ENCODE data around the gene APOBEC4. TPM values are rescaled to one million over a fixed set of nuclear protein-coding genes. Genes with fewer than 3 reads are reported as not detected.

The APOBEC4 gene, protein sequence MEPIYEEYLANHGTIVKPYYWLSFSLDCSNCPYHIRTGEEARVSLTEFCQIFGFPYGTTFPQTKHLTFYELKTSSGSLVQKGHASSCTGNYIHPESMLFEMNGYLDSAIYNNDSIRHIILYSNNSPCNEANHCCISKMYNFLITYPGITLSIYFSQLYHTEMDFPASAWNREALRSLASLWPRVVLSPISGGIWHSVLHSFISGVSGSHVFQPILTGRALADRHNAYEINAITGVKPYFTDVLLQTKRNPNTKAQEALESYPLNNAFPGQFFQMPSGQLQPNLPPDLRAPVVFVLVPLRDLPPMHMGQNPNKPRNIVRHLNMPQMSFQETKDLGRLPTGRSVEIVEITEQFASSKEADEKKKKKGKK
- under 1 TPM in 3 of 4 donors, not detected in 1; 0.01 to 0.22 (median 0.13) TPM for polyA plus RNA-seq
- long read RNA-seq, donor 1 = 0 reads
- long read RNA-seq, donor 2 = 0 reads
- long read RNA-seq, donor 3 = 0 reads
- long read RNA-seq, donor 4 = 0 reads
- long read RNA-seq, donor 5 = 0 reads
- long read RNA-seq, donor 6 = 0 reads
- long read RNA-seq, donor 7 = 0 reads
- long read RNA-seq, donor 8 = 0 reads
- long read RNA-seq, donor 9 = 0 reads
- long read RNA-seq, donor 10 = 0 reads

DNA sequence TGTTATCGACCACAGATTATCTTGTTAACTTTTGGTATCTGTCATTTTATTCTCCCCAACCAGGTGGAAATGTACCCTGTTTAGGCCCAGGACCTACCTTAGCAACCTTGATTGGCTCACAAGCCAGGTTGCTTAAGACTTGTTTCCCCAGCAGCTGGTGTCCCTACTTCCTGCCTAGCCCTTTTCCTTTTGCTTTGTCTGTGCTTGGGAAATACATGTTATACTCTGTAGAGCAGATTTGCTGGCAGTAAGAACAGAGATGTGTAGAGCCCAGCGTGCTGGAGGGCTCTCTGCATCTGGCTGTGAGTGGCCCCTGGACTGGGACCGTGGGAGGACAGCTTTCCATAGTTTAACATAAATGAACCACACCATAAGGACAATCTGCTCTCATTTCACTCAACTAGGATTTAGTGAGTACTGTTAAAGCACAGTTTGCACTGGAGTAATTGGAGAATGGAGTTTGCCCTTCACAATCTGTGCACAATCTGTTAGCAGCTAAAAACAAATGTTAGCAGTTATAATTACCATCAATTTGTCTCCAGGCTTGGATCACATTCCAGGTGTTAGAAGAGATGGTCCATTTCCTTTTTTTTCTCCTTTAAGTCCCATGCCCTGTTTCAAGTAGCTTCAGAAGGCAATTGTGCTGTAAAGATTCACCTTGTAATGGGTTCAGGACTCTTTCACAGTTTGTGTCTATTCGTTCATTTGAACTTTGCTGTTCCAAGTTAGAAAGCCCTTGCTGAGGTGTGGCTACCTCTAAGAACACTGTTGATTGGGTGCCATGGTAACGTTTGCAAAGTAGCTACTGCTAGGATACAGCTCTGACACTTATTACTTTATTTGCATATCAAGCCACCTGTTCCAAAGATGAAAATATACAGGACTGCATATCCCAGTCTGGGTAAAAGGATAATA, at the start of gene APOBEC4:
TSS of gene APOBEC4 (minus strand) at position 770 of the 915 bp plus-strand sequence. CDS start 4,535 bp downstream, outside the sequence.
- H3K9me3 ChIP-seq (ENCODE audit: control insufficient read depth in 2 of 2, insufficient read depth in 1 of 2, low read depth in 1 of 2, low read length in 1 of 2) = no peaks in the 10 kb centered on the region
- H3K27ac ChIP-seq (ENCODE audit: low read depth in 1 of 3, low read length in 2 of 3) = peak within 1 kb of the TSS; percentile 56 to 93 (median 78)
- H3K4me1 ChIP-seq (ENCODE audit: control insufficient read depth in 3 of 3, insufficient read depth in 2 of 3, low read depth in 1 of 3, low read length in 2 of 3) = peaks cover 3 to 34% (median 12%) of the 10 kb centered on the region in 3 donors
- 13 to 49% (median 25%) methylated on average over 5 of the region's 5 CpGs for WGBS, 3 donors
- DNase-seq (peak; percentile 90 to 97), FAIRE-seq (no peak)
- H3K36me3 ChIP-seq (ENCODE audit: control insufficient read depth in 3 of 3, insufficient read depth in 2 of 3, low read depth in 1 of 3, low read length in 3 of 3) = no peaks in the 10 kb centered on the region
- H3K27me3 ChIP-seq (ENCODE audit: control insufficient read depth in 3 of 3, insufficient read depth in 3 of 3, low read length in 3 of 3) = no peaks in the 10 kb centered on the region
- H3K4me3 ChIP-seq (ENCODE audit: low read depth in 1 of 3, low read length in 3 of 3) = peak within 1 kb of the TSS in 1 of 3 donors; percentile 19

GRCh38 chr1:183702813-183703198, 49.7 kb upstream of the APOBEC4 start:
- Histone ChIP-seq H3K36me3 (ENCODE audit: control insufficient read depth in 3 of 3, insufficient read depth in 2 of 3, low read depth in 1 of 3, low read length in 3 of 3) (peaks cover 0 to under 1% (median 0%) of the 10 kb centered on the region in 3 donors), H3K4me3 (ENCODE audit: low read depth in 1 of 3, low read length in 3 of 3) (no peak overlapping the region), H3K9me3 (ENCODE audit: control insufficient read depth in 2 of 2, insufficient read depth in 1 of 2, low read depth in 1 of 2, low read length in 1 of 2) (no peaks in the 10 kb centered on the region), H3K27me3 (ENCODE audit: control insufficient read depth in 3 of 3, insufficient read depth in 3 of 3, low read length in 3 of 3) (no peaks in the 10 kb centered on the region), H3K4me1 (ENCODE audit: control insufficient read depth in 3 of 3, insufficient read depth in 2 of 3, low read depth in 1 of 3, low read length in 2 of 3) (peaks cover 0 to 4% (median 0%) of the 10 kb centered on the region in 3 donors), H3K27ac (ENCODE audit: low read depth in 1 of 3, low read length in 2 of 3) (no peak overlapping the region)
- 96 to 99% (median 97%) methylated on average over 9 of the region's 9 CpGs for WGBS, 3 donors
- FAIRE-seq (no peak), DNase-seq (no peak)

DNA sequence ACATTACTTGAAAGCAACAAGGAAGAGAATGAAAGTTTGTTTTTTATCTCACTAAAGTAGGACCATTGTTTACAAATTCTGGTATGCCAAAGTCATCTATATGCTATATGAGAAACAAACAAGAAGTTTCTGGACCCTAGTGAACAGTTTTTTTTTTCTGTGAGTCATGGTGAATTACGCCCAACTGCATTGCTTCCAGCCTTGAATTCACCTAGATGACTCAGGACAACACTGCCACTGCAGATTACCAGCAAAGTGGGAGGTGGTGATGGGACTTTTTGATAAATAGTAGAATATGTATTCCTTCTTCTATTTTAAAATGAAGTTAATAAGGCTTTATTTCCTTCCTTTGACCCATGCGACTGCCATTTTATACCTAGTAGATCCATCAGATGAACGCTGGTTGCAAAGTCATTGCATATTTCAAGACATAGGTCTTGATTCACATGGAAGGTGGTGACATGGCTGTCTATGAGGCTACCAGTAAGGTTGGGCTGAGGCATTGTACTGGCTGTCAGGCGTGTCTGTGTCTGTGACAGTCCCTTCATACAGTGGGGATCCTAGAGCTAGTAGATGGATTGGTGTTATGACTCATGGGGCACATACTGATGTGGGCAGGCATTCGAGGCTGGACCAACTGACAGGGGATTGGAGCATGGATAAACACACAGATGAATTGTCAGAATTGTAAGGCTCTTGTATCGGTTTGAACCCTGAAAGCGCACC, 49.1 kb upstream of the APOBEC4 start:
- H3K4me1 ChIP-seq (ENCODE audit: control insufficient read depth in 3 of 3, insufficient read depth in 2 of 3, low read depth in 1 of 3, low read length in 2 of 3) = peaks cover 0 to 4% (median 0%) of the 10 kb centered on the region in 3 donors
- FAIRE-seq = no peak

GRCh38 chr1:183699616-183700160, 46.6 kb upstream of the APOBEC4 start:
- no peak overlapping the region for H3K4me3 ChIP-seq (ENCODE audit: low read depth in 1 of 3, low read length in 3 of 3)
- no peaks in the 10 kb centered on the region for H3K27me3 ChIP-seq (ENCODE audit: control insufficient read depth in 3 of 3, insufficient read depth in 3 of 3, low read length in 3 of 3)
- WGBS, 3 donors = 50 to 62% (median 56%) methylated on average over 4 of the region's 4 CpGs
- H3K36me3 ChIP-seq (ENCODE audit: control insufficient read depth in 3 of 3, insufficient read depth in 2 of 3, low read depth in 1 of 3, low read length in 3 of 3) = peaks cover 0 to 2% (median 0%) of the 10 kb centered on the region in 3 donors
- H3K27ac ChIP-seq (ENCODE audit: low read depth in 1 of 3, low read length in 2 of 3) = peak overlapping the region in 1 of 3 donors; percentile 16
- peaks cover 0 to 7% (median 0%) of the 10 kb centered on the region in 3 donors for H3K4me1 ChIP-seq (ENCODE audit: control insufficient read depth in 3 of 3, insufficient read depth in 2 of 3, low read depth in 1 of 3, low read length in 2 of 3)
- no peaks in the 10 kb centered on the region for H3K9me3 ChIP-seq (ENCODE audit: control insufficient read depth in 2 of 2, insufficient read depth in 1 of 2, low read depth in 1 of 2, low read length in 1 of 2)
- DNase-seq = peak in 1 of 2 donors; percentile 54
- FAIRE-seq = no peak

More for the DNA sequence above, 49.1 kb upstream of the APOBEC4 start:
- Histone ChIP-seq H3K4me3 (ENCODE audit: low read depth in 1 of 3, low read length in 3 of 3) (no peak overlapping the region), H3K27ac (ENCODE audit: low read depth in 1 of 3, low read length in 2 of 3) (no peak overlapping the region), H3K9me3 (ENCODE audit: control insufficient read depth in 2 of 2, insufficient read depth in 1 of 2, low read depth in 1 of 2, low read length in 1 of 2) (no peaks in the 10 kb centered on the region), H3K36me3 (ENCODE audit: control insufficient read depth in 3 of 3, insufficient read depth in 2 of 3, low read depth in 1 of 3, low read length in 3 of 3) (peaks cover 0 to 2% (median 0%) of the 10 kb centered on the region in 3 donors), H3K27me3 (ENCODE audit: control insufficient read depth in 3 of 3, insufficient read depth in 3 of 3, low read length in 3 of 3) (no peaks in the 10 kb centered on the region)
- DNase-seq = no peak
- 82 to 90% (median 90%) methylated on average over 7 of the region's 7 CpGs for WGBS, 3 donors

DNA sequence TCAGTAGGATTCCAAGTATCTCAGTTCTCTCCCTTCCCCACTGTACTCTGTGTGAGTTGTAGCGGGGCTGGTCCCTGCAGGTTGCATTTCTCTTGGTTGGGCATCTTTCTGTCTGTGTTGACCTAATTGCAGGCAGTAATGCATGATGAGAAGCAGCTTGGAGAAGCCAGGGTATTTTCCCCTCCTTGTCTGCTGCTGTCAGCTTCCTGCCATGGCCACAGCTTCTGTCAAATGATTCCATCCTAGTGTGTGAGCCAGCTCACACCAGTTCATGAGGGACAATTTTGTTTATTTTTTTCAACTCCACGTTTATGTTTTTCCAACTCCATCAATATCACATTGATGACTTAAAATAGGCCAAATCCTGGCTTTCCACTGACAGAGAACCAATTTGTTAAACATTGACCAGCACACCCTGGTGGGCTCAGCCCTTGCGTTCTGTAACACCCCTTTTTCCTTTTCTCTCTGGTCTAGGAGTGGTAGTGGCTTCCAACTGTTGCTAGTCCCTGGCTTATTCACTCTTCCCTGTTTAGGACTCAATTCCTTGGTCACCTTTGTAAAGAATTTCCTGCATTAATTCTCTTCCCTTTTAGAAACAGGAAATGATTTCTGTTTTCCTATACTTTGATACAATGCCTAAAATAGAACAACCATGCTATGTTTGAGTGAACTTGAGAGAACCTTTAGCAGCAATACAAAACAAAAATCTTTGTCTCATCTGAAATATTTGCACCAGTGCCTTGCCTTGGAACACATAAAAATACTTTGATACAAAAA, 44.9 kb upstream of the APOBEC4 start:
- FAIRE-seq (no peak), DNase-seq (no peak)
- Histone ChIP-seq H3K27ac (ENCODE audit: low read depth in 1 of 3, low read length in 2 of 3) (no peak overlapping the region), H3K36me3 (ENCODE audit: control insufficient read depth in 3 of 3, insufficient read depth in 2 of 3, low read depth in 1 of 3, low read length in 3 of 3) (peaks cover 0 to 2% (median 0%) of the 10 kb centered on the region in 3 donors), H3K4me3 (ENCODE audit: low read depth in 1 of 3, low read length in 3 of 3) (no peak overlapping the region), H3K9me3 (ENCODE audit: control insufficient read depth in 2 of 2, insufficient read depth in 1 of 2, low read depth in 1 of 2, low read length in 1 of 2) (no peaks in the 10 kb centered on the region), H3K27me3 (ENCODE audit: control insufficient read depth in 3 of 3, insufficient read depth in 3 of 3, low read length in 3 of 3) (no peaks in the 10 kb centered on the region), H3K4me1 (ENCODE audit: control insufficient read depth in 3 of 3, insufficient read depth in 2 of 3, low read depth in 1 of 3, low read length in 2 of 3) (peaks cover 0 to 8% (median 0%) of the 10 kb centered on the region in 3 donors)
- WGBS, 3 donors = 76 to 89% (median 86%) methylated on average over 3 of the region's 3 CpGs

GRCh38 chr1:183696981-183697380, 43.9 kb upstream of the APOBEC4 start:
- 76 to 86% (median 85%) methylated on average over 3 of the region's 3 CpGs for WGBS, 3 donors
- peaks cover 0 to 8% (median 0%) of the 10 kb centered on the region in 3 donors for H3K4me1 ChIP-seq (ENCODE audit: control insufficient read depth in 3 of 3, insufficient read depth in 2 of 3, low read depth in 1 of 3, low read length in 2 of 3)
- peaks cover 0 to 2% (median 0%) of the 10 kb centered on the region in 3 donors for H3K36me3 ChIP-seq (ENCODE audit: control insufficient read depth in 3 of 3, insufficient read depth in 2 of 3, low read depth in 1 of 3, low read length in 3 of 3)
- no peak overlapping the region for H3K4me3 ChIP-seq (ENCODE audit: low read depth in 1 of 3, low read length in 3 of 3)
- FAIRE-seq (no peak), DNase-seq (no peak)
- H3K27ac ChIP-seq (ENCODE audit: low read depth in 1 of 3, low read length in 2 of 3) = no peak overlapping the region
- H3K9me3 ChIP-seq (ENCODE audit: control insufficient read depth in 2 of 2, insufficient read depth in 1 of 2, low read depth in 1 of 2, low read length in 1 of 2) = no peaks in the 10 kb centered on the region
- no peaks in the 10 kb centered on the region for H3K27me3 ChIP-seq (ENCODE audit: control insufficient read depth in 3 of 3, insufficient read depth in 3 of 3, low read length in 3 of 3)

DNA sequence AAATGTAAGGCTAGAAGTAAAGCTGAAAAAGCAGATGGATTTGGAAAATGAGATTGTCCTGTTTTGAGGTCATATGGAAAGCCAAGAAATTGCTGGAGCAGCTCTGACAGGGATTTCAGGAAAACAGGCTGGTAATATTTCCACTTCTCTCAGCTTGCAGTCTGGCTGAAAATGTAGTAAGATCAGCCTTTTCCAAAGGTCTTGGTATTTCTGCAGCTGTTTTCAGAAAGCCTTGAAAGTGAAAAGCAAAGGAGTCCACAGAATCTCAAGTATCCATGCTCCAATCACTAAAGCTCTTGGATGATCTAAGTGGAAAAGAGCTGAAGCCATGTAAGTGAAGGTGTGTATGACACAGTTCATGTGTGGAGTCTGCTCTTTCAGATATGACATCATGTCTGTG, 41.6 kb upstream of the APOBEC4 start:
- Histone ChIP-seq H3K4me1 (ENCODE audit: control insufficient read depth in 3 of 3, insufficient read depth in 2 of 3, low read depth in 1 of 3, low read length in 2 of 3) (peaks cover 0 to 4% (median 0%) of the 10 kb centered on the region in 3 donors), H3K27me3 (ENCODE audit: control insufficient read depth in 3 of 3, insufficient read depth in 3 of 3, low read length in 3 of 3) (no peaks in the 10 kb centered on the region), H3K27ac (ENCODE audit: low read depth in 1 of 3, low read length in 2 of 3) (no peak overlapping the region), H3K9me3 (ENCODE audit: control insufficient read depth in 2 of 2, insufficient read depth in 1 of 2, low read depth in 1 of 2, low read length in 1 of 2) (no peaks in the 10 kb centered on the region), H3K36me3 (ENCODE audit: control insufficient read depth in 3 of 3, insufficient read depth in 2 of 3, low read depth in 1 of 3, low read length in 3 of 3) (peaks cover 0 to 2% (median 0%) of the 10 kb centered on the region in 3 donors), H3K4me3 (ENCODE audit: low read depth in 1 of 3, low read length in 3 of 3) (no peak overlapping the region)
- FAIRE-seq (no peak), DNase-seq (no peak)

All from small intestine (tissue), 16 donors.